CD4-positive, CD25-positive, alpha-beta regulatory T cell (primary cell): ENCODE results near the gene DCD. TPM values are rescaled to one million over a fixed set of nuclear protein-coding genes. Genes with fewer than 3 reads are reported as not detected.
"Not testable (repeated sequence)": the region's sequence is repeated elsewhere in the genome, so short reads cannot be mapped to it uniquely, and the experiment has no call there.

Experiments used
- ATAC-seq, 2 donors: fragments of 150-1000 bp; cut with Tn5 transposase; one replicate each; pipeline ENCODE4 v1.10.0; 2021; ENCODE audit warnings: low read depth in 2 of 2, moderate number of reproducible peaks in 2 of 2, moderate library complexity in 1 of 2
- DNase-seq, 3 donors: peaks; one replicate each; pipeline versions ENCODE4 v3.0.0 to v3.0.0-alpha.2; 2012 to 2022; ENCODE audit warnings: mixed read lengths in 1 of 3
- H3K27ac ChIP-seq: one replicate; pipeline ENCODE4 v1.7.0; 2013; ENCODE audit warnings: mild to moderate bottlenecking, low read length; ENCODE audit not compliant: insufficient read depth, poor library complexity, severe bottlenecking
- H3K27me3 ChIP-seq: one replicate; pipeline ENCODE4 v1.7.0; 2013; ENCODE audit warnings: low read length; ENCODE audit not compliant: control insufficient read depth, insufficient read depth
- H3K36me3 ChIP-seq: one replicate; pipeline ENCODE4 v1.7.0; 2013; ENCODE audit warnings: mild to moderate bottlenecking, low read length, moderate library complexity; ENCODE audit not compliant: control insufficient read depth, insufficient read depth
- H3K4me1 ChIP-seq: 2 replicates; pipeline ENCODE4 v1.7.0; 2013; ENCODE audit warnings: mild to moderate bottlenecking, low read length; ENCODE audit not compliant: insufficient read depth, control insufficient read depth, poor library complexity, severe bottlenecking
- H3K4me3 ChIP-seq: one replicate; pipeline ENCODE4 v1.7.0; 2013; ENCODE audit warnings: low read depth, mild to moderate bottlenecking, low read length, moderate library complexity
- H3K9me3 ChIP-seq, 2 experiments: 1 replicate in 1 of 2; 2 replicates in 1 of 2; pipeline ENCODE4 v1.7.0; 2013; ENCODE audit warnings: low read length in 2 of 2, mild to moderate bottlenecking in 1 of 2, moderate library complexity in 1 of 2; ENCODE audit not compliant: control insufficient read depth in 2 of 2
- H3K27ac Mint-ChIP-seq, 3 donors: one replicate each; pipeline ENCODE4 v1.8.0; 2020 to 2022; ENCODE audit warnings: mild to moderate bottlenecking in 3 of 3, mixed read lengths in 3 of 3, moderate library complexity in 2 of 3
- H3K27me3 Mint-ChIP-seq: one replicate; pipeline ENCODE4 v1.8.0; 2022; ENCODE audit warnings: mild to moderate bottlenecking, mixed read lengths
- H3K36me3 Mint-ChIP-seq: one replicate; pipeline ENCODE4 v1.8.0; 2020; ENCODE audit warnings: mixed read lengths
- H3K4me1 Mint-ChIP-seq, 4 donors: one replicate each; pipeline ENCODE4 v1.8.0; 2020 to 2022; ENCODE audit warnings: mixed read lengths in 4 of 4, mild to moderate bottlenecking in 1 of 4
- H3K4me3 Mint-ChIP-seq, 4 donors: one replicate each; pipeline ENCODE4 v1.8.0; 2020 to 2022; ENCODE audit warnings: mild to moderate bottlenecking in 4 of 4, mixed read lengths in 4 of 4, moderate library complexity in 3 of 4
- H3K9me3 Mint-ChIP-seq, 7 donors: one replicate each; pipeline ENCODE4 v1.8.0; 2020 to 2022; ENCODE audit warnings: mixed read lengths in 7 of 7, mild to moderate bottlenecking in 3 of 7, moderate library complexity in 2 of 7
- polyA plus RNA-seq, 4 donors: library from polyadenylated mRNA; unstranded; fragments of 300-500 nt; fragmentation: Illumina TruSeq; gene quantifications; one replicate each; pipeline ENCODE4 v1.2.3, GENCODE V29; 2021
- total RNA-seq: library from RNA; stranded (reverse); gene quantifications from one replicate; pipeline ENCODE4 v1.2.3, GENCODE V29; 2022

The DCD gene
- total and polyA plus RNA-seq, 5 donors from 2014 or later: not detected

DNA sequence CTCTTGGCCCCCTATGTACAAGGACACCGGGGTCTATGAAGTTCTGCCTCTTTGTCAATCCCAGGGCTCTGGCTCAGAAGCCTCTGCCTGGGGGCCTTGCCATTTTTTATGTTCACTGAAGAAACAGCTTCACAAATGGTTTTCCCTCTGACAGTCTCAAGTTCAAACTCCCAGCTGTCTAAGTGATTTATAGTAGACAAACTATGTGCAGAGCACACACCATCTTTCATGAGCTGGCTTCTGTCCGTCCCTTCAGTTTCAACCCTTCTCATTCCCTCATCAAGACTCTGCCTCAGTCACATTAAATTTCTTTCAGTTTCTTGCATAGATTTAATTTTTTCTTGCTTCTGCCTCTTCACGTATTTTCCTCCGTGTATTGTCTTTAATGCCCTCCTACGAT, 2.7 kb upstream of the DCD start:
- no peak overlapping the region for H3K27ac ChIP-seq
- Mint-ChIP-seq H3K36me3 (peaks cover 5% of the 10 kb centered on the region), H3K9me3 (peaks cover 0 to 2% (median 0%) of the 10 kb centered on the region in 7 donors)

DNA sequence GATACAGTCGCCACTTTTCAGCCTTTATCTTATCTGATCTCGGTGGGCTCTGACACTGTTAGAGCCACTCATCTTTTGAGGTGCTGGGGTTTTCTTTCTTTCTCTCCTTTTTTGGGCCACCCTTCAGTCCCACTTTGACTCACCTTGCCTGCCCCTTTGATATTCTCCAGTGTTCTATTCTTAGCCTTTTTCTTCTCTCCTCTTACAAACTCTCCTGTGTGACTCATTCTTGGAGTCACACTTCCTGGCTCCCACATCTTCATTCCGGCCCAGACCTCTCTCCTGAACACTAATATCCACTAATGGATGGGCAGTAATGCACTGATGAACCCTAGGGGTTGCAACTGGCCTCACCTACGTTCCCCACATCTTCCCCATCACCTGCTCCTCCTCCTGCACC, 2.2 kb upstream of the DCD start:
- no peak overlapping the region for H3K27ac ChIP-seq
- Mint-ChIP-seq H3K4me3 (no peak overlapping the region), H3K9me3 (peaks cover 0 to 2% (median 0%) of the 10 kb centered on the region in 7 donors), H3K36me3 (peaks cover 5% of the 10 kb centered on the region), H3K27me3 (peaks cover 28% of the 10 kb centered on the region), H3K27ac (no peak overlapping the region), H3K4me1 (peaks cover 0 to 11% (median 0%) of the 10 kb centered on the region in 4 donors)
- no peak for DNase-seq
- no peaks in the 10 kb centered on the region for H3K4me1 ChIP-seq
- peaks cover 5% of the 10 kb centered on the region for H3K27me3 ChIP-seq
- H3K36me3 ChIP-seq: no peaks in the 10 kb centered on the region
- H3K4me3 ChIP-seq: no peak overlapping the region
- no peak for ATAC-seq
- H3K9me3 ChIP-seq: no peaks in the 10 kb centered on the region

More for the DNA sequence above, 2.7 kb upstream of the DCD start:
- ATAC-seq: no peak
- Histone ChIP-seq H3K4me3 (no peak overlapping the region), H3K27me3 (peaks cover 5% of the 10 kb centered on the region), H3K9me3 (no peaks in the 10 kb centered on the region), H3K4me1 (no peaks in the 10 kb centered on the region), H3K36me3 (no peaks in the 10 kb centered on the region)
- no peak overlapping the region for H3K27ac Mint-ChIP-seq
- peaks cover 0 to 11% (median 0%) of the 10 kb centered on the region in 4 donors for H3K4me1 Mint-ChIP-seq
- no peak for DNase-seq
- H3K27me3 Mint-ChIP-seq: peaks cover 23% of the 10 kb centered on the region
- H3K4me3 Mint-ChIP-seq: no peak overlapping the region

DNA sequence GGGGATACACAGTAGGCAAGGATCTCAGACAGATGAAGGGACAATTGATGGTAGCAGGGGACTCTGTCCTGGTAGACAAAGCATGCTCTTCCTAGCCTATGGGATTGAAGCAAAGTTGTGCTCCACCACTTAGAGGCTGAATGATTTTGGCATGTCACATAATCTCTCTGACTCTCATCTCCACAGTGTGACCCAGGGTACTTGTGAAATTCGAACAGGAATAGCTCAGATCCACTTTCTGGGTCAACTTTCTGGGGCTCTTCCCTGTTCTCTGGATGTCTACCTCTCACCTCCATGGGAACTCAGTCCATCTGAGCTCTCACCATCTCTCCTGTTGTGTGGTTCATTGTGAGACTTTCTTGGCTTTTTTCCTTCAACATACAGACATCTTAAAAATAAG, 1.7 kb upstream of the DCD start:
- H3K27ac ChIP-seq: no peak overlapping the region
- H3K9me3 ChIP-seq: no peaks in the 10 kb centered on the region
- no peaks in the 10 kb centered on the region for H3K4me1 ChIP-seq
- Mint-ChIP-seq H3K27ac (no peak overlapping the region), H3K4me1 (peaks cover 0 to 11% (median 0%) of the 10 kb centered on the region in 4 donors), H3K9me3 (peaks cover 0 to 2% (median 0%) of the 10 kb centered on the region in 7 donors), H3K4me3 (no peak overlapping the region), H3K27me3 (peaks cover 28% of the 10 kb centered on the region), H3K36me3 (peaks cover 5% of the 10 kb centered on the region)
- H3K27me3 ChIP-seq: peaks cover 3% of the 10 kb centered on the region
- no peaks in the 10 kb centered on the region for H3K36me3 ChIP-seq
- no peak for DNase-seq
- no peak for ATAC-seq
- H3K4me3 ChIP-seq: no peak overlapping the region

DNA sequence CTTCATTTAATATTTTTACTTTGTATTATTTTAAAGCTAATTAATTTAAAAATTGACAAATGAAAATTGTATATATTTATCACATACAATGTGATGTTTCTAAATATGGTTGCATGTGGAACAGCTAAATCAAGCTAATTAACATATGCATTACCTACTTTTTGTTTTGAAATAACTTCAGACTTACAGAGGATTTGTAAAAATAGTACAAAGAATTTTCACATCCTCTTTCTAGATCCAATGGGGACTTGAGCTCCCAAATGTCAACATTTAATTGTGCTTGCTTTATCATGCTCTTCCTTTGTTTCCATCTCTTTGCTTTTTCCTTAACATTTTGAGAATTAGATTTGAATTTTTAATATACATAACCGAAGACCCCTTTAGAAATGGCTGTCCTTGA, 6.6 kb downstream of the DCD start:
- Mint-ChIP-seq H3K9me3 (peaks cover 0 to 3% (median 0%) of the 10 kb centered on the region in 7 donors), H3K27me3 (peaks cover 20% of the 10 kb centered on the region), H3K4me3 (no peak overlapping the region), H3K36me3 (no peaks in the 10 kb centered on the region), H3K27ac (no peak overlapping the region), H3K4me1 (peaks cover 0 to 4% (median 0%) of the 10 kb centered on the region in 4 donors)
- Histone ChIP-seq H3K36me3 (no peaks in the 10 kb centered on the region), H3K4me3 (no peak overlapping the region), H3K4me1 (no peaks in the 10 kb centered on the region), H3K9me3 (no peaks in the 10 kb centered on the region), H3K27ac (no peak overlapping the region), H3K27me3 (peaks cover 9% of the 10 kb centered on the region)
- no peak for ATAC-seq
- DNase-seq: no peak

DNA sequence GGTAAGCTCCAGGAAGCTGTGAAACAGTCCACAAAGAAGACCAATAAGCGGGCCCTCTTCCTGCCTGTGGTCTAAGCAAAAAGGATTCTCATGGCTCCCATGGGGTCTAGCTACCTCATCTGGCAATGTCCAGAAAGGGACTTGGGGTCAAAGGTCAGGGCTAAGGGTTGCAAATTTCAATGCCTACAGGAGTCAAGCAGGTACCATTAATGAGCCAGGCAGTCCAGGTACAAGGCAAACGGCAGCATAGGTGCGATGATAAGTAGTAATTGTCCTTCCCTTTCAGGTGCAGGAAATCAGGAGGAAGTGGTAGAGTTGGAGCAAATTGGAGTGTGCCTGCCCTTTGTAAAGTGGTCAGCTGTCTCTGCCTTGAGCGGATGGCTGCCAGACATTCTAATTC, 7.1 kb downstream of the DCD start:
- H3K4me1 ChIP-seq: no peaks in the 10 kb centered on the region
- H3K9me3 ChIP-seq: no peaks in the 10 kb centered on the region
- peaks cover 16% of the 10 kb centered on the region for H3K27me3 Mint-ChIP-seq
- H3K36me3 Mint-ChIP-seq: no peaks in the 10 kb centered on the region
- no peak overlapping the region for H3K4me3 ChIP-seq
- H3K27me3 ChIP-seq: peaks cover 9% of the 10 kb centered on the region
- peaks cover 0 to 3% (median 0%) of the 10 kb centered on the region in 7 donors for H3K9me3 Mint-ChIP-seq
- no peaks in the 10 kb centered on the region for H3K36me3 ChIP-seq
- no peak overlapping the region for H3K4me3 Mint-ChIP-seq
- H3K27ac Mint-ChIP-seq: no peak overlapping the region
- H3K4me1 Mint-ChIP-seq: no peaks in the 10 kb centered on the region
- ATAC-seq (no peak), DNase-seq (no peak)
- no peak overlapping the region for H3K27ac ChIP-seq

DNA sequence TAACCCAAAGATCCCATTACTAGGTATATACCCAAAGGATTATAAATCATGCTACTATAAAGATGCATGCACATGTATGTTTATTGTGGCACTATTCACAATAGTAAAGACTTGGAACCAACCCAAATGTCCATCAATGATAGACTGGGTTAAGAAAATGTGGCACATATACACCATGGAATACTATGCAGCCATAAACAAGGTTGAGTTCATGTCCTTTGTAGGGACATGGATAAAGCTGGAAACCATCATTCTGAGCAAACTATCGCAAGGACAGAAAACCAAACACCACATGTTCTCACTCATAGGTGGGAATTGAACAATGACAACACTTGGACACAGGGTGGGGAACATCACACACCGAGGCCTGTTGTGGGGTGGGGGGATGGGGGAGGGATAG, 9.1 kb downstream of the DCD start:
- H3K27me3 Mint-ChIP-seq: peaks cover 19% of the 10 kb centered on the region
- not testable (repeated sequence) for H3K4me3 Mint-ChIP-seq, H3K4me1 Mint-ChIP-seq, ATAC-seq, H3K4me1 ChIP-seq, H3K36me3 ChIP-seq, H3K9me3 ChIP-seq, DNase-seq, H3K27ac Mint-ChIP-seq, H3K27ac ChIP-seq, H3K27me3 ChIP-seq, H3K9me3 Mint-ChIP-seq, H3K4me3 ChIP-seq, H3K36me3 Mint-ChIP-seq

DNA sequence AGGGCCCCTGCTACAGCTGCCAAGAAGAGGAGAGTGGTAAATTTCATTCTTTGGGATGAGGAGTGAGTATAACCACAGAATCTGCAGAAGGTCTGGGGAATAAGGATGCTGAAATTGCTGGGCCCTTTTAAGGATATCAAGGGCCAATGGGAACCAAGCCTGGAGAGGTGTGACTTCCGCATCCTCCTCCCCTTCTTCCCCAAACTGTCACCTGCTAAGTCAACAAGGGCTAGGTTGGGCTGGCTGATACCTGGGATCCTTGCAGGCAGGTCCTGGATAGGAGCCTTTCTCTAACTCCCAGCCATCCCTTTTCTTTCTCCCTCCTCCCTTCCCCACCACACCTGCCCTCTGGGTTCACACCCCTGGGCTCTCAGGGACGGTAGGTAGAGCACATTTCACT, 13.4 kb downstream of the DCD start, which contains the start of gene LACRT:
Gene LACRT (minus strand): TSS at position 101 of the 400 bp plus-strand sequence. CDS start 54 bp downstream, at position 47.
- ATAC-seq (no peak), DNase-seq (no peak)
- no peak within 1 kb of the TSS for H3K27ac ChIP-seq
- Mint-ChIP-seq H3K4me1 (peaks cover 0 to 3% (median 0%) of the 10 kb centered on the region in 4 donors), H3K4me3 (no peak within 1 kb of the TSS), H3K27me3 (peaks cover 28% of the 10 kb centered on the region), H3K27ac (no peak within 1 kb of the TSS), H3K9me3 (peaks cover 0 to 2% (median 0%) of the 10 kb centered on the region in 7 donors), H3K36me3 (no peaks in the 10 kb centered on the region)
- H3K27me3 ChIP-seq: no peaks in the 10 kb centered on the region
- no peaks in the 10 kb centered on the region for H3K4me1 ChIP-seq
- no peaks in the 10 kb centered on the region for H3K9me3 ChIP-seq
- H3K36me3 ChIP-seq: no peaks in the 10 kb centered on the region
- no peak within 1 kb of the TSS for H3K4me3 ChIP-seq

DNA sequence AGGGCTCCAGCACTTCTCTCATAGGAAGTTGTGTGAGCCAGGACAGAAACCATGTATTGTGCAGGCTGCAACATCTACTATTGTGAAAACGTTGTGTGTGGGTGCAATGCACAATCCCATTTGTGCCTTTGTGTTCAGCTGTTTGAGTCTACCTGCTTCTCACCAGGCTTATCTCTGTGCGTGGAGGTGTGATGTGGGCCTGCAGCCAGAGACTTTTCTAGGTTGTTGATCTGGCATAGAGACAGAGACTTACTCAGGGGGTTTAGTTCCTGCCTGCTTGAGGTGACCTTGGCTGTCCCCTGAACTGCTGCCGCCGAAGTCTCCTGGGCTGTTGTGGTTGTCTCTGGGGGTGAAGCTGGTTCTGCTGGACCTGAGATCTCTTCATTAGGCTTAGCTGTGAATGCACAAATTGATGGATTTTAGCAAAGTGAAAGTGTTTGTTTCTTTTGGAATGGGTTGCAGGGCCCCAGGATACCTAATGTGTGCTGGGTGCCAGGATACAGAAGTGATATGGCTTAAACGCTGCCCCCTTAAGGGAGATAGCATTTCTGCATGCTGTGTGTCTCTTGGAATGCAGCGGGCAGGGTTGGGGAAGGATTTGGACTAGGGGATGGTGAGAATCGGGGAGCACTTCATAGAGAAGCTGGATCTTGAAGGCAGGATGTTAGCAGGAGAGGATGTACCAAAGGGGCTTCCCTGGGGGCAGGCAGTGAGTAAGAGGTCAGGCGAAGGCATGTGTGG, 16.0 kb downstream of the DCD start:
- Mint-ChIP-seq H3K4me3 (no peak overlapping the region), H3K27ac (no peak overlapping the region), H3K36me3 (no peaks in the 10 kb centered on the region), H3K4me1 (peaks cover 0 to 3% (median 0%) of the 10 kb centered on the region in 4 donors), H3K27me3 (peaks cover 33% of the 10 kb centered on the region), H3K9me3 (peaks cover 0 to 11% (median 2%) of the 10 kb centered on the region in 7 donors)
- Histone ChIP-seq H3K4me1 (no peaks in the 10 kb centered on the region), H3K4me3 (no peak overlapping the region), H3K27me3 (no peaks in the 10 kb centered on the region), H3K27ac (no peak overlapping the region), H3K9me3 (peaks cover 6 to 8% of the 10 kb centered on the region in 2 experiments), H3K36me3 (no peaks in the 10 kb centered on the region)
- ATAC-seq (no peak), DNase-seq (no peak)
